ENCODE measurements around the gene SLC5A2.
"Not testable (repeated sequence)": the region's sequence is repeated elsewhere in the genome, so short reads cannot be mapped to it uniquely, and the experiment has no call there.

SLC5A2 gene

GRCh38 chr16:31471875-31472708 lies 10.8 kb upstream of the SLC5A2 start, which contains the start of gene TGFB1I1:
TGFB1I1 (plus strand) TSS chr16:31472152; CDS start chr16:31472189, 37 bp downstream.
- intact Hi-C loops (cut with DNase I) = no loop called here
- no peak for DNase-seq

- intact Hi-C loops (cut with DNase I) = no loop called here
- peak in 2 of 42 donors; percentile 19 to 20 for DNase-seq
Measured at GRCh38 chr16:31472709-31473203, 10.2 kb upstream of the SLC5A2 start.

DNA sequence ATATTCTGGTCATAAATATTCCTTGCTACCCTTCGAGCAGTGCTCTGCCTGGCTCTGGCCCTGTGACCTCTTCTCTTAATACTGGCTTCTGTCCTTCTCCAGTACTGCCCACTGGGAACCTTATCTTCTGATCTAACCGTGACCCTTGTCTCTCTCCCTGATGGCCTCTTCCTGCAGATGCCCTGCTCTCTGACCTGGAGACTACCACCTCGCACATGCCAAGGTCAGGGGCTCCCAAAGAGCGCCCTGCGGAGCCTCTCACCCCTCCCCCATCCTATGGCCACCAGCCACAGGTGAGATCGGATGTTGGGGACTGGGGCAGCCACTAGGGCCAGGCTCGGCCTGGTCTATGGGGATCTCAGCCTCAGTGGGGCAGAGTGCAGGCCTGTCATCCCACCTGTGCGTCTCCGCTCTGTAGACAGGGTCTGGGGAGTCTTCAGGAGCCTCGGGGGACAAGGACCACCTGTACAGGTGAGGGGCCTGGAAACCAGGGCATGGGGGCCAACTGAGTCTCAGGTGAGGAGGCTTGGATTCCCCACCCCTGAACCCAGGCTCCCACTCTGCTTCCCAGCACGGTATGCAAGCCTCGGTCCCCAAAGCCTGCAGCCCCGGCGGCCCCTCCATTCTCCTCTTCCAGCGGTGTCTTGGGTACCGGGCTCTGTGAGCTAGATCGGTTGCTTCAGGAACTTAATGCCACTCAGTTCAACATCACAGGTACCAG lies 9.5 kb upstream of the SLC5A2 start:
- intact Hi-C loops (cut with DNase I) = no loop called here
- DNase-seq = no peak

GRCh38 chr16:31474173-31474714 lies 8.7 kb upstream of the SLC5A2 start:
- intact Hi-C loops (cut with DNase I) = no loop called here

DNA sequence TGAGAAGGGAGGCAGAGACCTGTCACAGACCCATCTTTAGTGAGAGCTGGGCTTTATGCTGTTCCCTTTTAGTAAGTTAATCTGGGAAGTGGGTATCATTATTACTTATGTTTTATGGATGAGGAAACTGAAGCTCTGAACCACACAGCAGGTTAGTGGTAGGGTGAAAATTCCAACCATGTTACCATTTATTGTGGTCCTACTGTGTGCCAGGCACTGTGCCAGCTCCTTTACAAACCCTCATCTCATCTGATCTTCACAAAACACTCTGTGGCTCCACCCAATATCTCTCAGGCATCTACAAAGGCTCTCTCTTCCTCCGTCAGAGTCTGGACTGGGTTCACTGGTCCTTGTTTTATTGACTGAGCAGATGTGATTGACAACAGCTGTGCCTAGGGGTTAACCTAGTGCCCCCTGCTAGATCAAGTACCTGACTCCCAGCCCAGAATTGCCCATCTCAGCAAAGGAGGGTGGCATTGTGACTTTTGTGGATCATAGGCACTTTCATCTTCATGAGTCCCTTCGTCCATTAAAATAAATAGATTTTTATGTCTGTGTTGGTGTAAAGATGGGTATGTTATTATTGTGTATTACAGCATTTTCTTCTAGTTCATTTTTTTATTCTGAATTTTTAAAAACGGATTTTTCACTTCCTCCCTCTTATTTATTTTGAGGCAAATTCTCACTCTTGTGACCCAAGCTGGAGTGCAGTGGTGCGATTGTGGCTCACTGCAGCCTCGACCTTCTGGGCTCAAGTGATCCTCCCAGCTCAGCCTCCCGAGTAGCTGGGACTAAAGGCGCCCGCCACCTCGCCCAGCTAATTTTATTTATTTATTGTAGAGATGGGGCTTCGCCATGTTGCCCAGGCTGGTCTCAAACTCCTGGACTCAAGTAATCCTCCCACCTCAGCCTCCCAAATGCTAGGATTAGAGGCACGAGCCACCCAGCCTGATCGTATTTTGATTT lies 7.9 kb upstream of the SLC5A2 start:
- no peak for DNase-seq
- intact Hi-C loops (cut with DNase I) = no loop called here

More at GRCh38 chr16:31474173-31474714, 8.7 kb upstream of the SLC5A2 start:
- peak in 1 of 42 donors; percentile 18 for DNase-seq

GRCh38 chr16:31475946-31476302 lies 7.0 kb upstream of the SLC5A2 start:
- no peak for DNase-seq
- intact Hi-C loops (cut with DNase I) = no loop called here

DNA sequence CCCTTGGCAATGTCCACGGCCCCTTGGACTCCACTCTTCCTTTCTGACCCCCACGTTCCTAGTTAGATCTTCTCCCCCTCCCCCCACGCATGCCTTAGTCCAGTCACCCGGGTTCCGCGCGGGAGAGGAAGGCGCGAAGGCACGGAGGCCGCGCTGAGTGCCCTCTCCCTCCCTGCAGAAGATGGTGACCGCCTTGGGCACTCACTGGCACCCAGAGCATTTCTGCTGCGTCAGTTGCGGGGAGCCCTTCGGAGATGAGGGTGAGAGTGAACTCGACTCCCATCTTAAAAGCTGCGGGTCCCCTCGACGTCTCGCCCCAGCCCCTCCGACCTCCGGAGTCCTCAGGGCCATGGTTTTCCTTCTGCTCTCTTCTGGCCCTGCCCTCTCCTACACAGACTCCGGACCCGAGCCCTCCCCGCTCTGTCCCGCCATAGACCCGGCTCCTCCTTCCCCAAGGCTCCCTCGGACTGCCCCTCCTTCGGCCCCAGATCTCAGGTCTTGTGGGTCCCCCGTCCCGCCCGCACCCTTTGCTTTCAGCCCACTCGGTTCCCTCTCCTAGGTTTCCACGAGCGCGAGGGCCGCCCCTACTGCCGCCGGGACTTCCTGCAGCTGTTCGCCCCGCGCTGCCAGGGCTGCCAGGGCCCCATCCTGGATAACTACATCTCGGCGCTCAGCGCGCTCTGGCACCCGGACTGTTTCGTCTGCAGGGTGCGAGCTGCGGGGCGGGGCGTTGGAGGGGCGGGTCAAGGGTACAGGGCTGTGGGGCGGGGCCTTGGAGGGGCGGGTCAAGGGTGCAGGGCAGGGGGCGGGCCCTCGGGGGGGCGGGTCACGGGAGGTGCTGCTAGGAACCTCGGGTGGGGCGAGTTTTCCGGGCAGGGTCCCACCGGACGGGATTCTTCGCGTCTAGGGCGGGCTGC lies 6.4 kb upstream of the SLC5A2 start:
- intact Hi-C loops (cut with DNase I) = no loop called here
- DNase-seq = peak in 38 of 42 donors; percentile 18 to 74 (median 57)

DNA sequence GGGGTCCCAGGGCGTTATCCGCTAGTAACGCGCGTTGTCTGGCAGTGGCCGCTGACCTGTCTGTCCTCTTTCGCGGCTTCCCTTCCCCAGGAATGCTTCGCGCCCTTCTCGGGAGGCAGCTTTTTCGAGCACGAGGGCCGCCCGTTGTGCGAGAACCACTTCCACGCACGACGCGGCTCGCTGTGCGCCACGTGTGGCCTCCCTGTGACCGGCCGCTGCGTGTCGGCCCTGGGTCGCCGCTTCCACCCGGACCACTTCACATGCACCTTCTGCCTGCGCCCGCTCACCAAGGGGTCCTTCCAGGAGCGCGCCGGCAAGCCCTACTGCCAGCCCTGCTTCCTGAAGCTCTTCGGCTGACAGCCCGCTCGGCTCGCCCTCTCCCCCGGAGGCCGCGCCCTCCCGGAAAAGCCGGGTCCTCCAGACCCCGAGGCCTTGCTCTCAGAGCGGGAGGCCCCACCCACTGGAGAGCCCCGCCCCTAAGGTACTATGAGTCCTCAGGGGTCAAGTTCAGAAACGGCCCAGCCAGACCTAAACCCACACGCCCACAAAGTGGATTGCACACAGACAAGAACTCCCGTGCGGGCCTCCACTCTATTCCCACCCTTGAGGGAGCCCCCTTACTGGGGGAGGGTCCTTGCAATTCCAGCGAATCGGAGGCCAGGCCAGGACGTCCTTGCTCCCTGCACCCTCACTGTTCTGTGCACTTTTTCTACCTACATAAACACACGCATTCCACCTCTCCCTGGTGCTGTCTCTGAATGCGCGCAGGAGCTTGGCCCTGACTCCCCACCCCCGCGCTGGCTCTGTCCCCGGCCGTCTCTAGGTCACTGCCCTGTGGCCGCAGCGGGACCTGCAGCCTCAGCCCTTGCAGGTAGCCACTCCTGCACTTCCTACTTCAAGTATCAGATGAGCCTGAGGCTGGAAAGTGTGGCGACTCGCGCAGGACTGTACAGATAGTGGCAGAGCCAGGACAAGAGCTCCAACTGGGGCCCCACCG lies 5.4 kb upstream of the SLC5A2 start:
- DNase-seq = peak in 1 of 42 donors; percentile 27
- intact Hi-C loops (cut with DNase I) = no loop called here

- DNase-seq = no peak
- intact Hi-C loops (cut with DNase I) = no loop called here
Measured at GRCh38 chr16:31478956-31479355, 4.0 kb upstream of the SLC5A2 start.

DNA sequence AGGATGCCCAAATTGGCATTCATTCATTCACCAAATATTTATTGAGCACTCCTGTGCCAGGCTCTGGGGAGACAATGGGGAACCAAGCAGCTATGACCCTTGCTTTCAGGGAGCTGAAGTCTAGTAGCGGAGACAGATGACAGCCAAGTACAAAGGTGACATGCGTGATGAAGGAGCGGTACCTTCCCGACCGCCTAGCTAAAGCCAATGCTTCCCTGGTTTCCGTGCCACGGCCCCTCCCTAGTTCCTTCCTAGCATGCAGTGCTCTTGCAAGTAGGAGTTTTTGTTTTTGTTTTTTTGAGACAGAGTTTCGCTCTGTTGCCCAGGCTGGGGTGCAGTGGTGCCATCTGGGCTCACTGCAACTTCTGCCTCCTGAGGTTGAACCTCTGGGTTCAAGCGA lies 3.2 kb upstream of the SLC5A2 start:
- intact Hi-C loops (cut with DNase I) = no loop called here
- no peak for DNase-seq

GRCh38 chr16:31480851-31481536 lies 1.9 kb upstream of the SLC5A2 start:
- intact Hi-C loops (cut with DNase I) = no loop called here
- DNase-seq = no peak

DNA sequence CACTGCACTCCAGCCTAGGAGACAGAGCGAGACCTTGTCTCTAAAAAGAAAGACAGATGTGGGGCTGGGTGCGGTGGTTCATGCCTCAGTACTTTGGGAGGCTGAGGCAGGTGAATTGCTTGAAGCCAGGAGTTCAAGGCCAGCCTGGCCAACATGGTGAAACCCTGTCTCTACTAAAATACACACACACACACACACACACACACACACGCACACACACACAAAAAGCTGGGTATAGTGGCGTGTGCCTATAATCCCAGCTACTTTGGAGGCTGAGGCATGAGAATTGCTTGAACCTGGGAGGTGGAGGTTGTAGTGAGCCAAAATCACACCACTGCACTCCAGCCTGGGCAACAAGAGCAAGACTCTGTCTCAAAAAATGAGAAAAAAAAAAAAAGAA lies 1.1 kb downstream of the SLC5A2 start:
- intact Hi-C loops (cut with DNase I); DNase-seq: not testable (repeated sequence)

DNA sequence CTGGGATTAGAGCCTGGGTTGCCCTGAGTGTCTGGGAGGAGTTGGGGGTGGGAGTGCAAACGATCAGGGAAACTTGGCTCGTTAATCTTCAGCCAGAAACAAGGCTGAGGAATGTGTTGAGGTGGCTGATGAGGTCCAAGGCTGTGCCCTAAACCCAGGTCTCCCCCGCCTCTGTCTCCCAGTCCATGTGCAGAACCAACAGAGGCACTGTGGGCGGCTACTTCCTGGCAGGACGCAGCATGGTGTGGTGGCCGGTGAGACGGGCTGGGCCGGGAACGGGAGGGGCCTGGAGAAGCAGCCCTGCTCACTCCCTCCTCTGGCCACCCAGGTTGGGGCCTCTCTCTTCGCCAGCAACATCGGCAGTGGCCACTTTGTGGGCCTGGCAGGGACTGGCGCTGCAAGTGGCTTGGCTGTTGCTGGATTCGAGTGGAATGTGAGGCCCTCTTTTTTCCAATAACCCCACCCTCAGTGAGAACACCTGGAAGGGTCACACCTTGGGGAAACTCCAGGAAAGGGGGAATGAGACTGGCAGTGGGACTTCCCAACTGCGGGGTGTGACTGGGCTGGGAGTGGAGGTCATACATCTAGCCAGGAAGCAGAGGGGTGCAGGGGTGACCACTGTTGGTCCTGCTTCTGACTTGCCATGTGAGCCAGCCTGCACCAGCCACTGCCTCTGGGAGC lies 1.7 kb downstream of the SLC5A2 start:
- intact Hi-C loops (cut with DNase I) = no loop called here

GRCh38 chr16:31485571-31485970 lies 2.6 kb downstream of the SLC5A2 start:
- intact Hi-C loops (cut with DNase I) = no loop called here
- DNase-seq = no peak

More for the DNA sequence above, 1.7 kb downstream of the SLC5A2 start:
- no peak for DNase-seq

GRCh38 chr16:31486045-31486444 lies 3.1 kb downstream of the SLC5A2 start:
- intact Hi-C loops (cut with DNase I) = no loop called here
- no peak for DNase-seq

All from head of caudate nucleus (tissue), 42 donors.